Activated CD8-positive, alpha-beta T cell treated with anti-CD3 and anti-CD28 coated beads for 36 hours (primary cell): ENCODE data around the gene MYO16. TPM values are rescaled to one million over a fixed set of nuclear protein-coding genes. Genes with fewer than 3 reads are reported as not detected.
"Not testable (repeated sequence)": the region's sequence is repeated elsewhere in the genome, so short reads cannot be mapped to it uniquely, and the experiment has no call there.

Experiments
- ATAC-seq: fragments of 200-7000 bp; cut with Tn5 transposase; one replicate; pipeline ENCODE4 v1.10.0; 2021; ENCODE audit warnings: mild to moderate bottlenecking, moderate library complexity
- CTCF ChIA-PET: fragments of 350-600 bp; sonication (Branson Sonifier 250); formaldehyde crosslinking; loops from one replicate; lab custom pipeline; 2021; ENCODE audit warnings: antibody characterized with exemption; lab: Charles Lee
- POLR2A ChIA-PET: fragments of 350-600 bp; sonication (Branson Sonifier 250); formaldehyde crosslinking; loops from one replicate; lab custom pipeline; 2021; ENCODE audit warnings: antibody characterized with exemption; lab: Charles Lee
- DNase-seq: peaks from one replicate; pipeline ENCODE4 v3.0.0-alpha.2; 2020
- H3K27ac Mint-ChIP-seq: one replicate; pipeline ENCODE4 v1.8.0; 2021; ENCODE audit warnings: mild to moderate bottlenecking, mixed read lengths
- H3K27me3 Mint-ChIP-seq: one replicate; pipeline ENCODE4 v1.8.0; 2021; ENCODE audit warnings: mixed read lengths
- H3K36me3 Mint-ChIP-seq: one replicate; pipeline ENCODE4 v1.8.0; 2021; ENCODE audit warnings: low read depth, mixed read lengths
- H3K4me1 Mint-ChIP-seq: one replicate; pipeline ENCODE4 v1.8.0; 2021; ENCODE audit warnings: low read depth, mixed read lengths
- H3K4me3 Mint-ChIP-seq: one replicate; pipeline ENCODE4 v1.8.0; 2021; ENCODE audit warnings: mild to moderate bottlenecking, moderate library complexity, mixed read lengths
- H3K9me3 Mint-ChIP-seq: one replicate; pipeline ENCODE4 v1.8.0; 2021; ENCODE audit warnings: mixed read lengths
- intact Hi-C: fragments of 100-400 bp; cut with micrococcal nuclease; formaldehyde crosslinking; loops from one replicate; pipeline ENCODE4 v1.10.0; 2022
- total RNA-seq, 2 experiments: library from RNA; stranded (reverse); gene quantifications; one replicate each; pipeline ENCODE4 v1.2.3, GENCODE V29; 2021
- TF ChIP-seq, protein P1 (sequence below): fragments of 200-600 bp; IDR thresholded peaks from one replicate; pipeline ENCODE4 v1.8.0; 2022; ENCODE audit warnings: antibody characterized with exemption, mild to moderate bottlenecking

MYO16 gene
- total RNA-seq, 2 experiments from 2014 or later = not detected

- Mint-ChIP-seq H3K27me3 (peaks cover 9% of the 10 kb centered on the region), H3K9me3 (no peaks in the 10 kb centered on the region), H3K4me3 (no peak overlapping the region), H3K36me3 (no peaks in the 10 kb centered on the region), H3K4me1 (no peaks in the 10 kb centered on the region), H3K27ac (no peak overlapping the region)
- POLR2A ChIA-PET = no interaction called here
- no peak for ATAC-seq
- intact Hi-C loops = no loop called here
- TF ChIP-seq, protein P1, sequence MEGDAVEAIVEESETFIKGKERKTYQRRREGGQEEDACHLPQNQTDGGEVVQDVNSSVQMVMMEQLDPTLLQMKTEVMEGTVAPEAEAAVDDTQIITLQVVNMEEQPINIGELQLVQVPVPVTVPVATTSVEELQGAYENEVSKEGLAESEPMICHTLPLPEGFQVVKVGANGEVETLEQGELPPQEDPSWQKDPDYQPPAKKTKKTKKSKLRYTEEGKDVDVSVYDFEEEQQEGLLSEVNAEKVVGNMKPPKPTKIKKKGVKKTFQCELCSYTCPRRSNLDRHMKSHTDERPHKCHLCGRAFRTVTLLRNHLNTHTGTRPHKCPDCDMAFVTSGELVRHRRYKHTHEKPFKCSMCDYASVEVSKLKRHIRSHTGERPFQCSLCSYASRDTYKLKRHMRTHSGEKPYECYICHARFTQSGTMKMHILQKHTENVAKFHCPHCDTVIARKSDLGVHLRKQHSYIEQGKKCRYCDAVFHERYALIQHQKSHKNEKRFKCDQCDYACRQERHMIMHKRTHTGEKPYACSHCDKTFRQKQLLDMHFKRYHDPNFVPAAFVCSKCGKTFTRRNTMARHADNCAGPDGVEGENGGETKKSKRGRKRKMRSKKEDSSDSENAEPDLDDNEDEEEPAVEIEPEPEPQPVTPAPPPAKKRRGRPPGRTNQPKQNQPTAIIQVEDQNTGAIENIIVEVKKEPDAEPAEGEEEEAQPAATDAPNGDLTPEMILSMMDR = no peak
- CTCF ChIA-PET = no interaction called here
- DNase-seq = no peak
Measured at GRCh38 chr13:108984251-108984920, 355.0 kb downstream of the MYO16 start.

- no peak overlapping the region for H3K4me3 Mint-ChIP-seq
- no peaks in the 10 kb centered on the region for H3K36me3 Mint-ChIP-seq
- no peak for DNase-seq
- H3K27me3 Mint-ChIP-seq = peaks cover 6% of the 10 kb centered on the region
- ATAC-seq = no peak
- ChIA-PET POLR2A (no interaction called here), CTCF (no interaction called here)
- H3K4me1 Mint-ChIP-seq = no peaks in the 10 kb centered on the region
- H3K9me3 Mint-ChIP-seq = no peaks in the 10 kb centered on the region
- intact Hi-C loops = no loop called here
- no peak overlapping the region for H3K27ac Mint-ChIP-seq
- TF ChIP-seq, protein P1 = no peak
Measured at GRCh38 chr13:108985166-108985565, 355.8 kb downstream of the MYO16 start.

DNA sequence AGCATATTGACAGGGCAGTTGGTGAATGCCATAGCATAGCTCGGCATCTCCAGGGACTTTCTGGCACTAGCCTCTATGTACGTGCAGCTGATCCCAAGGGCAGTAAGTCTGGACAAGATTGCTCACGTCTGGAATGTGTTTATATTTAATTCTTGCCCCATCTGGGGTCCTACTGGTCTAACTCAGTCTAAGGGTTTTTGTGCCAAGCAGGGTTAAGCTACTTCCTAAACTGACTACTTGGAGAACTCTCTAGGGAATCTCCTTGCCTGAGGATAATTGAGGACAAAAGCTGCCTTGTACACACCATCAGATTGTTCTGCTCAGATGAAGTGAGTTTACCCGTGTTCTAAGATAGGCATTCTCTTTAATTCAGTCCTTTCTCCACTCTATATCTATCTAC is 358.1 kb downstream of the MYO16 start:
- DNase-seq (no peak), ATAC-seq (no peak)
- Mint-ChIP-seq H3K36me3 (no peaks in the 10 kb centered on the region), H3K9me3 (no peaks in the 10 kb centered on the region), H3K4me1 (no peaks in the 10 kb centered on the region), H3K27me3 (peaks cover 5% of the 10 kb centered on the region), H3K27ac (no peak overlapping the region), H3K4me3 (no peak overlapping the region)
- intact Hi-C loops = no loop called here
- POLR2A ChIA-PET = no interaction called here
- TF ChIP-seq, protein P1 = no peak
- CTCF ChIA-PET = no interaction called here

- DNase-seq (no peak), ATAC-seq (no peak)
- Mint-ChIP-seq H3K9me3 (no peaks in the 10 kb centered on the region), H3K27ac (no peak overlapping the region), H3K4me1 (no peaks in the 10 kb centered on the region), H3K36me3 (no peaks in the 10 kb centered on the region), H3K27me3 (peaks cover 5% of the 10 kb centered on the region), H3K4me3 (no peak overlapping the region)
- TF ChIP-seq, protein P1 = no peak
- CTCF ChIA-PET = no interaction called here
- POLR2A ChIA-PET = no interaction called here
- intact Hi-C loops = no loop called here
Measured at GRCh38 chr13:108987944-108988343, 358.5 kb downstream of the MYO16 start.

GRCh38 chr13:108991416-108991815 is 362.0 kb downstream of the MYO16 start:
- ATAC-seq, H3K4me1 Mint-ChIP-seq, CTCF ChIA-PET: not testable (repeated sequence)

More at GRCh38 chr13:108991416-108991815, 362.0 kb downstream of the MYO16 start:
- H3K36me3 Mint-ChIP-seq, H3K9me3 Mint-ChIP-seq, intact Hi-C loops, H3K27ac Mint-ChIP-seq, POLR2A ChIA-PET, H3K4me3 Mint-ChIP-seq, H3K27me3 Mint-ChIP-seq, DNase-seq: not testable (repeated sequence)
